Activated effector memory CD4-positive, alpha-beta T cell treated with Interleukin-2 at 50 U/mL for 16 hours (primary cell): Measurements from ENCODE around the gene OR2F1.
"Not testable (repeated sequence)": the region's sequence is repeated elsewhere in the genome, so short reads cannot be mapped to it uniquely, and the experiment has no call there.

Experiments used
- DNase-seq: peaks from one replicate; pipeline ENCODE4 v3.0.0-alpha.2; 2020

OR2F1 gene

GRCh38 chr7:143958781-143959180 lies 4.1 kb downstream of the OR2F1 start:
- no peak for DNase-seq

- DNase-seq: no peak
Observed at GRCh38 chr7:143960813-143961610, 6.4 kb downstream of the OR2F1 start.

- no peak for DNase-seq
Observed at GRCh38 chr7:143965280-143965679, 10.6 kb downstream of the OR2F1 start.

- no peak for DNase-seq
Observed at GRCh38 chr7:143967398-143967797, 12.8 kb downstream of the OR2F1 start.

- DNase-seq: no peak
Observed at GRCh38 chr7:143973870-143974416, 19.3 kb downstream of the OR2F1 start.

GRCh38 chr7:143974459-143974858 lies 19.8 kb downstream of the OR2F1 start:
- DNase-seq: no peak

GRCh38 chr7:143975617-143976016 lies 21.0 kb downstream of the OR2F1 start:
- no peak for DNase-seq

- DNase-seq: no peak
Observed at GRCh38 chr7:143978585-143978984, 23.9 kb downstream of the OR2F1 start.

- no peak for DNase-seq
Observed at GRCh38 chr7:143979359-143979758, 24.7 kb downstream of the OR2F1 start.

GRCh38 chr7:143979998-143980397 lies 25.4 kb downstream of the OR2F1 start:
- no peak for DNase-seq

- no peak for DNase-seq
Observed at GRCh38 chr7:143980746-143981510, 26.3 kb downstream of the OR2F1 start.

GRCh38 chr7:143983960-143984359 lies 29.3 kb downstream of the OR2F1 start:
- no peak for DNase-seq

GRCh38 chr7:143987513-143987912 lies 32.9 kb downstream of the OR2F1 start:
- DNase-seq: no peak

- DNase-seq: no peak
Observed at GRCh38 chr7:143988976-143989745, 34.5 kb downstream of the OR2F1 start.

- DNase-seq: no peak
Observed at GRCh38 chr7:143992670-143993069, 38.0 kb downstream of the OR2F1 start.

GRCh38 chr7:143993924-143994323 lies 39.3 kb downstream of the OR2F1 start:
- DNase-seq: no peak

- DNase-seq: no peak
Observed at GRCh38 chr7:144000020-144000419, 45.4 kb downstream of the OR2F1 start, which contains the start of gene OR6B1. Gene OR6B1, plus strand, starts transcription at chr7:144000320. Its CDS starts 3,677 bp downstream, at chr7:144003997.

GRCh38 chr7:144001543-144001942 lies 46.9 kb downstream of the OR2F1 start:
- no peak for DNase-seq

- DNase-seq: no peak
Observed at GRCh38 chr7:144004703-144005102, 50.1 kb downstream of the OR2F1 start.

GRCh38 chr7:144006029-144006691 lies 51.5 kb downstream of the OR2F1 start:
- DNase-seq: no peak

- DNase-seq: no peak
Observed at GRCh38 chr7:144006692-144007042, 52.0 kb downstream of the OR2F1 start.

GRCh38 chr7:144009361-144009760 lies 54.7 kb downstream of the OR2F1 start:
- DNase-seq: no peak

GRCh38 chr7:144010061-144010460 lies 55.4 kb downstream of the OR2F1 start:
- DNase-seq: not testable (repeated sequence)
